HG02973 (cell line): ENCODE data around the gene EEF1AKMT3.

Experiments used
- ATAC-seq: cut with Tn5 transposase; IDR thresholded peaks from one replicate; pipeline ENCODE4 v1.9.1; 2021; ENCODE audit warnings: moderate library complexity; ENCODE audit not compliant: unreplicated experiment

The EEF1AKMT3 gene

GRCh38 chr12:57734591-57734990 is 37.8 kb upstream of the EEF1AKMT3 start:
- ATAC-seq, result no peak

- no peak for ATAC-seq
Measured at GRCh38 chr12:57735198-57735855, 37.1 kb upstream of the EEF1AKMT3 start.

GRCh38 chr12:57735952-57736740 is 36.3 kb upstream of the EEF1AKMT3 start:
- no peak for ATAC-seq

GRCh38 chr12:57736741-57737466 is 35.5 kb upstream of the EEF1AKMT3 start:
- ATAC-seq, result no peak

- no peak for ATAC-seq
Measured at GRCh38 chr12:57737467-57738460, 34.6 kb upstream of the EEF1AKMT3 start.

- no peak for ATAC-seq
Measured at GRCh38 chr12:57738661-57739237, 33.7 kb upstream of the EEF1AKMT3 start, which contains the start of gene AGAP2. Gene AGAP2 (minus strand): TSS chr12:57738742. CDS start chr12:57738246, 496 bp downstream.

- ATAC-seq, result no peak
Measured at GRCh38 chr12:57739387-57739786, 33.0 kb upstream of the EEF1AKMT3 start.

- no peak for ATAC-seq
Measured at GRCh38 chr12:57739914-57740538, 32.4 kb upstream of the EEF1AKMT3 start.

GRCh38 chr12:57740656-57741412 is 31.6 kb upstream of the EEF1AKMT3 start:
- ATAC-seq, result peak; percentile 55

- no peak for ATAC-seq
Measured at GRCh38 chr12:57741413-57741789, 31.0 kb upstream of the EEF1AKMT3 start.

- peak; percentile 48 for ATAC-seq
Measured at GRCh38 chr12:57741844-57742738, 30.3 kb upstream of the EEF1AKMT3 start.

- no peak for ATAC-seq
Measured at GRCh38 chr12:57743769-57744168, 28.6 kb upstream of the EEF1AKMT3 start.

GRCh38 chr12:57744194-57744776 is 28.1 kb upstream of the EEF1AKMT3 start:
- peak; percentile 36 for ATAC-seq

GRCh38 chr12:57744777-57745484 is 27.5 kb upstream of the EEF1AKMT3 start, which contains the start of gene TSPAN31:
Gene TSPAN31 (plus strand): TSS chr12:57745039. CDS start chr12:57745155, 116 bp downstream.
- peak; percentile 68 for ATAC-seq

GRCh38 chr12:57745485-57745881 is 26.9 kb upstream of the EEF1AKMT3 start:
- ATAC-seq, result no peak

- ATAC-seq, result no peak
Measured at GRCh38 chr12:57746025-57746424, 26.4 kb upstream of the EEF1AKMT3 start.

- ATAC-seq, result no peak
Measured at GRCh38 chr12:57749061-57749460, 23.4 kb upstream of the EEF1AKMT3 start.
